Measurements from ENCODE around the gene TERF2IP.

TERF2IP gene

DNA sequence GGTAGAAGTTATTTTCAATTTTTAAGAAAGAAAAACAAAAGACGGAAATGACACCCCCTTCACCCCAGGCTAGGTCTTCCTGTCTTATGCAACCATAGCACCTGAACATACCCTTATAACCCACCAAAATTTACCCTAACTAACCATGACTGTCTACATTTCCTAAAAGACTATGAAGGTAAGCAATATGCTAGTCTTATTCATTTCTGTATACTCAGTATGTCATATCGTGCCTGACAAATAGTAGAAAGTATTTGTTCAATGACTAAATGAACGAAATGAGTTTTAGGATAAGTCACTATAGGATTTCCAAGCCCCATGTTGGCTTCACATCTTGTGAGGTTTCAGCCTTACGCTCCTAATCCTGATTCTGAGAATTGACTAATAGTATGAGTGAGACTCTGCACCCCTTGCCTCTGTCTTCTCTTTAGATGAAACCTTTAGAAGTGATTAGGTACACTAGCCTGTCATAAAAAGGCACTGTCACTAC, 31.0 kb upstream of the TERF2IP start:
- Histone ChIP-seq H3K4me3 (ENCODE audit: low read length) (no peak overlapping the region), H3K27ac (ENCODE audit: low read depth, low read length) (no peak overlapping the region), H3K27me3 (ENCODE audit: control insufficient read depth, low read length) (no peaks in the 10 kb centered on the region), H4K20me1 (ENCODE audit: control insufficient read depth, insufficient read depth, low read depth, low read length) (no peaks in the 10 kb centered on the region), H3K79me2 (ENCODE audit: control insufficient read depth, low read length) (peaks cover 8% of the 10 kb centered on the region), H3K9me3 (ENCODE audit: control insufficient read depth, insufficient read depth, low read length) (no peaks in the 10 kb centered on the region), H3K4me2 (ENCODE audit: low read length) (no peak overlapping the region), H3K36me3 (ENCODE audit: control insufficient read depth, low read length) (peaks cover 72% of the 10 kb centered on the region), H3K4me1 (ENCODE audit: control insufficient read depth, low read length) (peaks cover 11% of the 10 kb centered on the region), H3F3A (ENCODE audit: control insufficient read depth, insufficient read depth) (no peaks in the 10 kb centered on the region), H3K9me2 (replicated peaks; ENCODE audit: control insufficient read depth, low read length) (no peaks in the 10 kb centered on the region)
- no peak for TF ChIP-seq EZH2phosphoT487 (IDR thresholded peaks at IDR 0.05; ENCODE audit: borderline replicate concordance, low read length)
- TF ChIP-seq, protein P1, sequence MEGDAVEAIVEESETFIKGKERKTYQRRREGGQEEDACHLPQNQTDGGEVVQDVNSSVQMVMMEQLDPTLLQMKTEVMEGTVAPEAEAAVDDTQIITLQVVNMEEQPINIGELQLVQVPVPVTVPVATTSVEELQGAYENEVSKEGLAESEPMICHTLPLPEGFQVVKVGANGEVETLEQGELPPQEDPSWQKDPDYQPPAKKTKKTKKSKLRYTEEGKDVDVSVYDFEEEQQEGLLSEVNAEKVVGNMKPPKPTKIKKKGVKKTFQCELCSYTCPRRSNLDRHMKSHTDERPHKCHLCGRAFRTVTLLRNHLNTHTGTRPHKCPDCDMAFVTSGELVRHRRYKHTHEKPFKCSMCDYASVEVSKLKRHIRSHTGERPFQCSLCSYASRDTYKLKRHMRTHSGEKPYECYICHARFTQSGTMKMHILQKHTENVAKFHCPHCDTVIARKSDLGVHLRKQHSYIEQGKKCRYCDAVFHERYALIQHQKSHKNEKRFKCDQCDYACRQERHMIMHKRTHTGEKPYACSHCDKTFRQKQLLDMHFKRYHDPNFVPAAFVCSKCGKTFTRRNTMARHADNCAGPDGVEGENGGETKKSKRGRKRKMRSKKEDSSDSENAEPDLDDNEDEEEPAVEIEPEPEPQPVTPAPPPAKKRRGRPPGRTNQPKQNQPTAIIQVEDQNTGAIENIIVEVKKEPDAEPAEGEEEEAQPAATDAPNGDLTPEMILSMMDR (IDR thresholded peaks at IDR 0.05; ENCODE audit: low read depth, low read length, poor library complexity, severe bottlenecking): no peak

DNA sequence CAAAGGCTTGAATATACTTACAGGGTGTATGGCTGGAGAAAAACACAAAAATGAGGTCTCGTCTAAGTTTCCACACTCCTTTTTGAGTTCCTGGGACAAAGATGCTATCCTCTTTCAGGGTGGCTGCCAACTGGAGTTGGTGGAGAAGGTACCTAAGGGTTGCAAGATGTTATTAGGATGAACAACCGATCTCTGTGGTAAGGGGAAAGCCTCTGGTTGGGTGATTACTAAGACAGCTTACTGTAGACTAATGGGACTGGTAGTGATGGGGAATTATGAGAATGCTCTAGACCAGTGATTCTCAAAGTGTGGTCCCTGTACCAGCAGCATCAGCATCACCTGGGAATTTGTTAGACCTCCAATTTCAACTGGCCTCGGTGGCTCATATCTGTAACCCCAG, 30.5 kb upstream of the TERF2IP start:
- Histone ChIP-seq H3K4me3 (ENCODE audit: low read length) (no peak overlapping the region), H3K27ac (ENCODE audit: low read depth, low read length) (no peak overlapping the region), H3K4me2 (ENCODE audit: low read length) (no peak overlapping the region), H3K4me1 (ENCODE audit: control insufficient read depth, low read length) (peaks cover 16% of the 10 kb centered on the region), H3K27me3 (ENCODE audit: control insufficient read depth, low read length) (no peaks in the 10 kb centered on the region), H3K9me2 (replicated peaks; ENCODE audit: control insufficient read depth, low read length) (no peaks in the 10 kb centered on the region), H3F3A (ENCODE audit: control insufficient read depth, insufficient read depth) (no peaks in the 10 kb centered on the region), H4K20me1 (ENCODE audit: control insufficient read depth, insufficient read depth, low read depth, low read length) (no peaks in the 10 kb centered on the region), H3K79me2 (ENCODE audit: control insufficient read depth, low read length) (peaks cover 14% of the 10 kb centered on the region), H3K36me3 (ENCODE audit: control insufficient read depth, low read length) (peaks cover 71% of the 10 kb centered on the region), H3K9me3 (ENCODE audit: control insufficient read depth, insufficient read depth, low read length) (no peaks in the 10 kb centered on the region)
- no peak for TF ChIP-seq EZH2phosphoT487 (IDR thresholded peaks at IDR 0.05; ENCODE audit: borderline replicate concordance, low read length)
- TF ChIP-seq, protein P1 (IDR thresholded peaks at IDR 0.05; ENCODE audit: low read depth, low read length, poor library complexity, severe bottlenecking): no peak

DNA sequence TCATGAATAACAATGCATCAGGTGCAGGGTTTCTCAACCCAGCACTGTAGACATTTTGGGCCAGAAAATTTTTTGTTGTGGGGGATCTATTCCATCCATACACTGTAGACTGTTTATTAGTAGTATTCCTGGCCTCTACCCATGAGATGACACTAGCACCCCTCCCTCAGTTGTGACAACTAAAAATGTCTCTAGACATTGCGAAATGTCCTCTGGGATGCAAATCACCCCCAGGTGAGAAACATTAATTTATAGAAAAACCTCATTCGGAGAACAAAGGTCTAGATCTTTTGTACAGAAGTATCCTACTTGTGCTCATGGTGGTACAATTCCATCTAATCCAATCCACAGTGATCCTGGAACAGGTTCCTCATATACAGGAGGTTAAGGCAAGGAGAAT, 28.8 kb upstream of the TERF2IP start:
- H3K36me3 ChIP-seq (ENCODE audit: control insufficient read depth, low read length): peaks cover 62% of the 10 kb centered on the region
- TF ChIP-seq, protein P1 (IDR thresholded peaks at IDR 0.05; ENCODE audit: low read depth, low read length, poor library complexity, severe bottlenecking): no peak
- TF ChIP-seq EZH2phosphoT487 (IDR thresholded peaks at IDR 0.05; ENCODE audit: borderline replicate concordance, low read length): no peak
- peaks cover 23% of the 10 kb centered on the region for H3K4me1 ChIP-seq (ENCODE audit: control insufficient read depth, low read length)

More for the DNA sequence above, 28.8 kb upstream of the TERF2IP start:
- Histone ChIP-seq H3K27me3 (ENCODE audit: control insufficient read depth, low read length) (no peaks in the 10 kb centered on the region), H3K27ac (ENCODE audit: low read depth, low read length) (no peak overlapping the region), H3K9me2 (replicated peaks; ENCODE audit: control insufficient read depth, low read length) (no peaks in the 10 kb centered on the region), H3K4me2 (ENCODE audit: low read length) (no peak overlapping the region), H3F3A (ENCODE audit: control insufficient read depth, insufficient read depth) (peaks cover 5% of the 10 kb centered on the region), H3K9me3 (ENCODE audit: control insufficient read depth, insufficient read depth, low read length) (no peaks in the 10 kb centered on the region), H3K4me3 (ENCODE audit: low read length) (no peak overlapping the region), H3K79me2 (ENCODE audit: control insufficient read depth, low read length) (peaks cover 23% of the 10 kb centered on the region), H4K20me1 (ENCODE audit: control insufficient read depth, insufficient read depth, low read depth, low read length) (no peaks in the 10 kb centered on the region)

All from DOHH2 (cell line).